ENCODE results near the gene GJB5. TPM values are rescaled to one million over a fixed set of nuclear protein-coding genes. Genes with fewer than 3 reads are reported as not detected.

The GJB5 gene
- total RNA-seq, 1 donor from 2014 or later: 23.6 TPM

GRCh38 chr1:34747638-34747941 is 7.3 kb upstream of the GJB5 start:
- intact Hi-C loops (cut with DNase I): no loop called here
- Histone ChIP-seq H3K27me3 (no peaks in the 10 kb centered on the region), H3K36me3 (no peaks in the 10 kb centered on the region), H3K9me3 (no peaks in the 10 kb centered on the region), H3K4me1 (no peaks in the 10 kb centered on the region), H3K27ac (no peak overlapping the region), H3K4me3 (no peak overlapping the region)
- TF ChIP-seq POLR2AphosphoS5 (IDR thresholded peaks at IDR 0.05; ENCODE audit: insufficient read depth in 1 of 2, low read depth in 1 of 2) (no peak), CTCF (IDR thresholded peaks at IDR 0.05) (no peak), POLR2A (IDR thresholded peaks at IDR 0.05) (no peak)
- no peak for DNase-seq (ENCODE audit: extremely low spot score in 2 of 2)

- Histone ChIP-seq H3K4me3 (no peak overlapping the region), H3K9me3 (no peaks in the 10 kb centered on the region), H3K36me3 (no peaks in the 10 kb centered on the region), H3K27ac (no peak overlapping the region), H3K4me1 (no peaks in the 10 kb centered on the region), H3K27me3 (no peaks in the 10 kb centered on the region)
- no peak for DNase-seq (ENCODE audit: extremely low spot score in 2 of 2)
- TF ChIP-seq POLR2AphosphoS5 (IDR thresholded peaks at IDR 0.05; ENCODE audit: insufficient read depth in 1 of 2, low read depth in 1 of 2): no peak
- no peak for TF ChIP-seq CTCF (IDR thresholded peaks at IDR 0.05)
- no peak for TF ChIP-seq POLR2A (IDR thresholded peaks at IDR 0.05)
- intact Hi-C loops (cut with DNase I): no loop called here
Observed at GRCh38 chr1:34749992-34750391, 4.9 kb upstream of the GJB5 start.

DNA sequence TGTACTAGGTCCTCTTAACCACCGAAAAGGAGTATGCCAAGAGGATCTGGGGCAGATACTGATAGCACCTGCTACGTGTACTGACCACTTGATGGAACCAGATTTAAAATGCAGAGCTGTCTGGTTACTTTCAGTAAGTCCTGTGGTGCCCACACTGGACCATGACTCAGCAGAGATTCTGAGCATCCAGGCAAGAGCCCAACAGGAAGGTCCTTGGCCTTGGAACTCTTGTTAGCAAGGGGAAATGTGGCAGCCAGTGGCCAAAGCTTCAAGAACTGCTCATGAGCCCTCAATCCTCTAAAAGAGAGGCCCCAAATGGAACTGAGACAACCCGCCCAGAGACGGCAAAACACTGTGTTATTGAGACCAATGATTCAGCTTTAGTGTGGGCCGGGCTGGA is 4.2 kb upstream of the GJB5 start:
- Histone ChIP-seq H3K36me3 (no peaks in the 10 kb centered on the region), H3K9me3 (no peaks in the 10 kb centered on the region), H3K4me3 (no peak overlapping the region), H3K27me3 (no peaks in the 10 kb centered on the region), H3K27ac (no peak overlapping the region), H3K4me1 (no peaks in the 10 kb centered on the region)
- intact Hi-C loops (cut with DNase I): no loop called here
- DNase-seq (ENCODE audit: extremely low spot score in 2 of 2): no peak
- TF ChIP-seq POLR2AphosphoS5 (IDR thresholded peaks at IDR 0.05; ENCODE audit: insufficient read depth in 1 of 2, low read depth in 1 of 2): no peak
- TF ChIP-seq CTCF (IDR thresholded peaks at IDR 0.05): no peak
- TF ChIP-seq POLR2A (IDR thresholded peaks at IDR 0.05): no peak

GRCh38 chr1:34753163-34753562 is 1.7 kb upstream of the GJB5 start:
- TF ChIP-seq POLR2AphosphoS5 (IDR thresholded peaks at IDR 0.05; ENCODE audit: insufficient read depth in 1 of 2, low read depth in 1 of 2) (no peak), CTCF (IDR thresholded peaks at IDR 0.05) (no peak), POLR2A (IDR thresholded peaks at IDR 0.05) (no peak)
- no peak overlapping the region for H3K27ac ChIP-seq
- no peaks in the 10 kb centered on the region for H3K27me3 ChIP-seq
- H3K9me3 ChIP-seq: no peaks in the 10 kb centered on the region
- no peaks in the 10 kb centered on the region for H3K36me3 ChIP-seq
- no peak for DNase-seq (ENCODE audit: extremely low spot score in 2 of 2)
- intact Hi-C loops (cut with DNase I): no loop called here
- no peak overlapping the region for H3K4me3 ChIP-seq
- H3K4me1 ChIP-seq: peaks cover 16% of the 10 kb centered on the region

- no peak for TF ChIP-seq POLR2A (IDR thresholded peaks at IDR 0.05)
- TF ChIP-seq CTCF (IDR thresholded peaks at IDR 0.05): no peak
- no peak for TF ChIP-seq POLR2AphosphoS5 (IDR thresholded peaks at IDR 0.05; ENCODE audit: insufficient read depth in 1 of 2, low read depth in 1 of 2)
- Histone ChIP-seq H3K36me3 (no peaks in the 10 kb centered on the region), H3K27ac (peak overlapping the region; percentile 60), H3K27me3 (no peaks in the 10 kb centered on the region), H3K4me1 (peaks cover 22% of the 10 kb centered on the region), H3K4me3 (peak overlapping the region in 1 of 2 donors; percentile 38), H3K9me3 (no peaks in the 10 kb centered on the region)
- DNase-seq (ENCODE audit: extremely low spot score in 2 of 2): no peak
- intact Hi-C loops (cut with DNase I): no loop called here
Observed at GRCh38 chr1:34755961-34756360, 1.1 kb downstream of the GJB5 start.

All from vagina (tissue), 2 donors.